ENCODE measurements around the gene SPAAR.
"Not testable (repeated sequence)": the region's sequence is repeated elsewhere in the genome, so short reads cannot be mapped to it uniquely, and the experiment has no call there.

Gene SPAAR

GRCh38 chr9:35905051-35905781 is 4.1 kb upstream of the SPAAR start:
- no peak for DNase-seq

GRCh38 chr9:35905912-35906679 is 3.2 kb upstream of the SPAAR start, which contains the start of gene HRCT1:
HRCT1 (plus strand) TSS chr9:35906202; CDS start chr9:35906288, 86 bp downstream.
- peak in 1 of 2 experiments; percentile 30 for DNase-seq

GRCh38 chr9:35906923-35907699 is 2.2 kb upstream of the SPAAR start:
- DNase-seq = no peak

GRCh38 chr9:35907711-35908503 is 1.4 kb upstream of the SPAAR start:
- peak; percentile 24 for DNase-seq

- DNase-seq = no peak
Observed at GRCh38 chr9:35908504-35909125, 675 bp upstream of the SPAAR start.

GRCh38 chr9:35909687-35910612 is 660 bp downstream of the SPAAR start:
- no peak for DNase-seq

GRCh38 chr9:35910613-35911359 is 1.5 kb downstream of the SPAAR start:
- peak; percentile 58 to 60 for DNase-seq

GRCh38 chr9:35911690-35912089 is 2.4 kb downstream of the SPAAR start:
- DNase-seq = no peak

GRCh38 chr9:35912791-35913400 is 3.6 kb downstream of the SPAAR start:
- DNase-seq = no peak

GRCh38 chr9:35913429-35913828 is 4.1 kb downstream of the SPAAR start:
- DNase-seq = not testable (repeated sequence)

- no peak for DNase-seq
Observed at GRCh38 chr9:35914301-35914807, 5.1 kb downstream of the SPAAR start.

GRCh38 chr9:35915681-35916294 is 6.5 kb downstream of the SPAAR start:
- DNase-seq = no peak

GRCh38 chr9:35917261-35917660 is 8.0 kb downstream of the SPAAR start:
- DNase-seq = no peak

- DNase-seq = no peak
Observed at GRCh38 chr9:35918780-35919179, 9.5 kb downstream of the SPAAR start.

GRCh38 chr9:35919212-35920008 is 10.1 kb downstream of the SPAAR start:
- no peak for DNase-seq

GRCh38 chr9:35920051-35920620 is 10.8 kb downstream of the SPAAR start:
- DNase-seq = no peak

GRCh38 chr9:35923598-35923926 is 14.3 kb downstream of the SPAAR start:
- DNase-seq = no peak
